ENCODE results near the gene MANSC4. TPM values are rescaled to one million over a fixed set of nuclear protein-coding genes. Genes with fewer than 3 reads are reported as not detected.
"Not testable (repeated sequence)": the region's sequence is repeated elsewhere in the genome, so short reads cannot be mapped to it uniquely, and the experiment has no call there.

Gene MANSC4
- total RNA-seq, 1 experiment from 2014 or later = not detected

DNA sequence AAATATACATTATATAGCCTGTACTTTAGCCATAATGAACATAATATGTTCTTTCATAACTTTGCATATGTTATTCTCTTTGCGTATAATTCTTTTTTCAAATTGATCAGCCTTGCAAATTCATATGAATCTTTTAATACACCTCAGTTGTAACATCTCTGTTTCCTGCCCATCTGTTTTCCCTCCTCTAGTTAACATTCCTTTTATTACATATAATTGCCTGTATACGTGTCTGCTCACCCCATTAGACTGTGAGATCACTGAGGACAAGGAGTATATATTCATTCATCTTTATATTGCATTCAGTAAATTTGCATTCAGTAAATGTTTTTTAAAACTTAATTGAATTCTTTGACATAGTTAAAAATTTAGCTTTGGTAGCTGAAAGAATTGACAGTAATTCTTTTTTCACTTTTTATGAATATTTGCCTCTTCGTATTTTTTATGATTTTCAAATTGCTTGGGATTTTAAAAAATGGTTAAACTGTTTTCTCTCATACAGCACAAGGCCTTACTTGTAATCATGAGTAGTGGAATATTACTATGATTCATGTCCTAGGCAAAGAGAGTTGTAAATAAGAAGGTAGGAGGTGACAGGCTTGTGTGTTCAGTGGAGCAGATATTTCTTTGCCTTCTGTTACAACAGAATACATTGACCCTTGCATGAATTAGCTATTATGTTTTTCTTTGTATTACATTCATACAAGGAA is 32.8 kb downstream of the MANSC4 start:
- Mint-ChIP-seq H3K36me3 (ENCODE audit: insufficient read depth, unreplicated experiment) (peaks cover 40% of the 10 kb centered on the region), H3K27ac (ENCODE audit: low read depth, unreplicated experiment) (peak overlapping the region; percentile 74), H3K27me3 (ENCODE audit: insufficient read depth, unreplicated experiment) (no peaks in the 10 kb centered on the region), H3K4me1 (ENCODE audit: insufficient read depth, unreplicated experiment) (peaks cover 28% of the 10 kb centered on the region), H3K4me3 (ENCODE audit: unreplicated experiment) (peak overlapping the region; percentile 21), H3K9me3 (ENCODE audit: unreplicated experiment) (peaks cover 7% of the 10 kb centered on the region)
- TF ChIP-seq, protein P1, sequence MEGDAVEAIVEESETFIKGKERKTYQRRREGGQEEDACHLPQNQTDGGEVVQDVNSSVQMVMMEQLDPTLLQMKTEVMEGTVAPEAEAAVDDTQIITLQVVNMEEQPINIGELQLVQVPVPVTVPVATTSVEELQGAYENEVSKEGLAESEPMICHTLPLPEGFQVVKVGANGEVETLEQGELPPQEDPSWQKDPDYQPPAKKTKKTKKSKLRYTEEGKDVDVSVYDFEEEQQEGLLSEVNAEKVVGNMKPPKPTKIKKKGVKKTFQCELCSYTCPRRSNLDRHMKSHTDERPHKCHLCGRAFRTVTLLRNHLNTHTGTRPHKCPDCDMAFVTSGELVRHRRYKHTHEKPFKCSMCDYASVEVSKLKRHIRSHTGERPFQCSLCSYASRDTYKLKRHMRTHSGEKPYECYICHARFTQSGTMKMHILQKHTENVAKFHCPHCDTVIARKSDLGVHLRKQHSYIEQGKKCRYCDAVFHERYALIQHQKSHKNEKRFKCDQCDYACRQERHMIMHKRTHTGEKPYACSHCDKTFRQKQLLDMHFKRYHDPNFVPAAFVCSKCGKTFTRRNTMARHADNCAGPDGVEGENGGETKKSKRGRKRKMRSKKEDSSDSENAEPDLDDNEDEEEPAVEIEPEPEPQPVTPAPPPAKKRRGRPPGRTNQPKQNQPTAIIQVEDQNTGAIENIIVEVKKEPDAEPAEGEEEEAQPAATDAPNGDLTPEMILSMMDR (IDR thresholded peaks at IDR 0.05; ENCODE audit: unreplicated experiment) = no peak
- ChIA-PET POLR2A (interaction anchor here (0.5 to 3.8 kb wide), 11 partner anchors 10 to 639 kb away, joined by 3 to 23 read pairs (median 3); partner anchors contain the start of genes KLHL42 and MANSC4), CTCF (interaction anchor here (0.5 to 1.4 kb wide), 10 partner anchors 11 to 568 kb away, joined by 3 to 5 read pairs (median 4); no protein-coding TSS in a partner anchor)
- BruUV-seq (replicated peaks) = no TSS peak
- intact Hi-C loops (cut with micrococcal nuclease) = loop anchor here (5.0 kb wide), 1 partner anchor 195 kb away; no protein-coding TSS in a partner anchor
- peak; percentile 44 for DNase-seq (ENCODE audit: unreplicated experiment)

GRCh38 chr12:27745734-27746133 is 34.3 kb downstream of the MANSC4 start:
- peaks cover 24% of the 10 kb centered on the region for H3K4me1 Mint-ChIP-seq (ENCODE audit: insufficient read depth, unreplicated experiment)
- H3K9me3 Mint-ChIP-seq (ENCODE audit: unreplicated experiment); H3K27me3 Mint-ChIP-seq (ENCODE audit: insufficient read depth, unreplicated experiment); DNase-seq (ENCODE audit: unreplicated experiment); BruUV-seq (replicated peaks); H3K4me3 Mint-ChIP-seq (ENCODE audit: unreplicated experiment); H3K27ac Mint-ChIP-seq (ENCODE audit: low read depth, unreplicated experiment): not testable (repeated sequence)
- intact Hi-C loops (cut with micrococcal nuclease) = loop anchor here (5.0 kb wide), 1 partner anchor 197 kb away; no protein-coding TSS in a partner anchor
- peaks cover 49% of the 10 kb centered on the region for H3K36me3 Mint-ChIP-seq (ENCODE audit: insufficient read depth, unreplicated experiment)
- POLR2A ChIA-PET = interaction anchor here (1.1 to 3.8 kb wide), 5 partner anchors 8 to 177 kb away, joined by 3 to 17 read pairs (median 5); partner anchors contain the start of genes KLHL42 and MANSC4
- CTCF ChIA-PET = interaction anchor here (1.0 to 1.4 kb wide), 3 partner anchors 10 to 195 kb away, joined by 3 to 5 read pairs (median 4); no protein-coding TSS in a partner anchor

- Mint-ChIP-seq H3K4me1 (ENCODE audit: insufficient read depth, unreplicated experiment) (peaks cover 24% of the 10 kb centered on the region), H3K27ac (ENCODE audit: low read depth, unreplicated experiment) (no peak overlapping the region), H3K9me3 (ENCODE audit: unreplicated experiment) (peaks cover 7% of the 10 kb centered on the region), H3K27me3 (ENCODE audit: insufficient read depth, unreplicated experiment) (no peaks in the 10 kb centered on the region), H3K36me3 (ENCODE audit: insufficient read depth, unreplicated experiment) (peaks cover 68% of the 10 kb centered on the region), H3K4me3 (ENCODE audit: unreplicated experiment) (no peak overlapping the region)
- no peak for DNase-seq (ENCODE audit: unreplicated experiment)
- no TSS peak for BruUV-seq (replicated peaks)
- ChIA-PET CTCF (interaction anchor here (0.6 to 3.8 kb wide), 4 partner anchors 11 to 1157 kb away, joined by 3 to 21 read pairs (median 6); no protein-coding TSS in a partner anchor), POLR2A (no interaction called here)
- intact Hi-C loops (cut with micrococcal nuclease) = no loop called here
- TF ChIP-seq, protein P1 (IDR thresholded peaks at IDR 0.05; ENCODE audit: unreplicated experiment) = no peak
Measured at GRCh38 chr12:27743601-27744000, 36.4 kb downstream of the MANSC4 start.

DNA sequence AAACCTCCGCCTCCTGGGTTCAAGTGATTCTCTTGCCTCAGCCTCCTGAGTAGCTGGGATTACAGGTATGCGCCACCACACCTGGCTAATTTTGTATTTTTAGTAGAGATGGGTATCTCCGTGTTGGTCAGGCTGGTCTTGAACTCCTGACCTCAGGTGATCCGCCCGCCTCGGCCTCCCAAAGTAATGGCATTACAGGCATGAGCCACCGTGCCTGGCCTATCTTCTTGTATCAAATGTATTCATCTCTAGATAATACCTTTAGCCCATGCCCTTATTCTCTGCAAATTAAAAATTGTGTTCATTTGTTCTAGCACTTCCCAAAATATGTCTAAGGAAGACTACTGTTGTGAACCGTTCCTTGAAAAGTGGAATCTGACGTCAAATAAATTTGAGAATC is 45.7 kb downstream of the MANSC4 start:
- H3K4me3 Mint-ChIP-seq (ENCODE audit: unreplicated experiment); H3K27ac Mint-ChIP-seq (ENCODE audit: low read depth, unreplicated experiment): not testable (repeated sequence)
- intact Hi-C loops (cut with micrococcal nuclease) = loop anchor here (10.0 kb wide), 2 partner anchors 1230 to 1260 kb away; no protein-coding TSS in a partner anchor

More for the DNA sequence above, 45.7 kb downstream of the MANSC4 start:
- CTCF ChIA-PET = interaction anchor here (0.7 to 5.9 kb wide), 12 partner anchors 8 to 441 kb away, joined by 3 to 75 read pairs (median 4); no protein-coding TSS in a partner anchor
- peaks cover 68% of the 10 kb centered on the region for H3K36me3 Mint-ChIP-seq (ENCODE audit: insufficient read depth, unreplicated experiment)
- not testable (repeated sequence) for DNase-seq (ENCODE audit: unreplicated experiment); BruUV-seq (replicated peaks); H3K9me3 Mint-ChIP-seq (ENCODE audit: unreplicated experiment); H3K27me3 Mint-ChIP-seq (ENCODE audit: insufficient read depth, unreplicated experiment); H3K4me1 Mint-ChIP-seq (ENCODE audit: insufficient read depth, unreplicated experiment)
- POLR2A ChIA-PET = interaction anchor here (0.9 to 2.7 kb wide), 5 partner anchors 13 to 1138 kb away, joined by 3 to 10 read pairs (median 3); partner anchors contain the start of genes KLHL42 and MANSC4
